GM19239 (cell line): ENCODE data around the gene SLC26A9.

ENCODE experiments used
- DNase-seq: peaks from one replicate; pipeline ENCODE4 v3.0.0; 2011; ENCODE audit warnings: low spot score; ENCODE audit not compliant: insufficient read length
- FAIRE-seq: peaks from 2 replicates; lab custom pipeline; 2011; peaks lifted over from hg19 to GRCh38; lab: Jason Lieb, UNC

SLC26A9 gene

DNA sequence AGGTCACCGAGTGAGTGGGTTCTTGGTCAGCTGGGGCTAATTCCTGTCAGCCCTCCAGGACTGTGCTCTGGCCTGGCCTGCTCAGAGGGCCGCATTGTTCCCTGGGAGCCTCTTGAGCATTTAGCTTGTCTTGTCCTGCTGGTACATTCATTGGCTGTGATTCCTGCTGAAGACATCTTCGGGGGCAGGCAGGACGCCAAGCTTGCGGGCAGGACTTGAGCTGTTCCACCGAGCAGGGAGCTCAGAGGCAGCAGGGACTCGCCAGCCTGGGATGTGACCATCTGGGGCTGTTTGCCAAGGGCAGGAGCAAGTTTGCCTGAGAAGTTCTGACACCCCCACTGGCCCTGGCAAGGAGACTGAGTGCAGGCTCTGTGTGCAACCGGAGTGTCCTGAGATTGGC lies 7.0 kb upstream of the SLC26A9 start:
- FAIRE-seq, result no peak
- DNase-seq, result no peak

GRCh38 chr1:205949753-205950152 lies 6.5 kb upstream of the SLC26A9 start:
- no peak for FAIRE-seq
- DNase-seq, result no peak

DNA sequence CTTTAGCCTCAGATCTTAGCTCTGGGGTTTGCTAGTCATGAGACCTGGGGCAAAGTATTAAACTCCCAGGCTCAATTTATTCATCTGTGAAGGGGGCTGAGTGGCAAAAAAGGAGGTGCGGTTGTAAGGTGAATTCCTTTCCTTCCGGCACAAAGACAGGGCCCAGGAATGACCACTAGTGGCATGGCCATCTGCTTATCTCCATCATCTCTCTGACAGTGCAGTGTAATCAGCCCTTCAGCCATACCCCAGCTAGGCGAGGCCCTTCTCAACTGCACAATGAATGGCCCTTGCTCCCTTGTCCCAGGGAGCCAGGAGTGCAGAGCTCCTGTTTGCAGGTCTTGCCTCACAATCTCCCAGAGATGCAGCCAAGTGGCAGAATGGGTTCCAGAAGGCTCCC lies 5.6 kb upstream of the SLC26A9 start:
- DNase-seq (no peak), FAIRE-seq (no peak)

- FAIRE-seq (no peak), DNase-seq (no peak)
Observed at GRCh38 chr1:205948039-205948438, 4.8 kb upstream of the SLC26A9 start.

DNA sequence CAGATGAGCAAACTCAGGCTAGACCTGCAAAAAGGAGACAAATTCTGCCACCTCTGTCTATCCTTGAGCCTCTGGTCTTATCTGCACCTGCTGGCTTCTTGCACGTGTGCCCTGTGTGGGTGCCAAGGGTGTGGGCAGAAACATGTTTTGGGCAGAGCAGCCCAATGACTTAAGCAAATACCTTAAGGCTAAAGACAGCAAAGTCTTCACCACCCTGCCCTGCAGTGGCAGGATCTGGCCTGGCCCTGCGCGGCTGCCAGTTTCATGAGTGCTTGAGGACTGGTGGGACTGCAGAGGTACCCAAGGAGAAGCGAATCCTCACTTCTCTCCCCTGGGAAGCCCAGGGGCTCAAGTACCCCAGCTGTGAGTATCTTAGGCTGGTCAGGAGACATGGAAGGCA lies 3.8 kb upstream of the SLC26A9 start:
- no peak for DNase-seq
- FAIRE-seq, result no peak

DNA sequence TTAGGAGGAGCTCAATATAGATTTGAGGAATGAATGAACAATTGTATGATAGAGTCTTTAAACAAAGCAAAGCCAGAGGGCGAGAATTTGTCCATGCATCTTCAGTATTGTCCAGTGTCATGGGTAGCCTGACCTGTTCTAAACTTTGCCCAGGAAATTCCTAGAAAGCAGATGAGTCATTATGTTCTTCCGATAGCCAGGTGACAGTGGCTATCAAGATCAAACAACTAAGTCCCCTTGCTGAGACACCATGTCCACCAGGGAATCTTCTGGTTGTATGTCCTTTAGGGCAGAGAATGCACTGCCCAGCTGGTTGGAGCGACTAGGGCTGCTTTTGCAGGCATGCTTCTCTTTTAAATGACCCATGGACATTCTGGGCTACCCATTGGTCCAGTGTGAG lies 1.8 kb upstream of the SLC26A9 start:
- FAIRE-seq (no peak), DNase-seq (no peak)

DNA sequence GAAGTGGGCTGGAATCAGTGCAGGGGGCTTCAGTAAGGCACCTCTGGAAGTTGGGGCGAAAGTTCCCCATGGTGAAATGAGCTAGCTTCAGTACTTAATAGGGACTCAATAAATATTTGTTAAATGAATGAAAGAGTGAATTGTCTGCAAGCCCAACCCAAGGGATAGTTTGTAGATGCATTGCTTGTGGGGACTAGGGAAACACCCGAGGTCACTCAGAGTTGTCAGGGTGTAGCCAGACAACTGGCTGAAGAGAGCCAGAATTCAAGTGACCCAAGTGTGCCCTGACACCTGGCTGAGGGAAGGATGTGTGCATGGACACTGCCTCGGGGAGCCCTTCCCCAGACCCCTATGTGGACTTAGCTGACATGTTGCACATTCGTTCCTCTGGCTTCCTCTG lies 1.3 kb upstream of the SLC26A9 start:
- DNase-seq, result no peak
- no peak for FAIRE-seq

DNA sequence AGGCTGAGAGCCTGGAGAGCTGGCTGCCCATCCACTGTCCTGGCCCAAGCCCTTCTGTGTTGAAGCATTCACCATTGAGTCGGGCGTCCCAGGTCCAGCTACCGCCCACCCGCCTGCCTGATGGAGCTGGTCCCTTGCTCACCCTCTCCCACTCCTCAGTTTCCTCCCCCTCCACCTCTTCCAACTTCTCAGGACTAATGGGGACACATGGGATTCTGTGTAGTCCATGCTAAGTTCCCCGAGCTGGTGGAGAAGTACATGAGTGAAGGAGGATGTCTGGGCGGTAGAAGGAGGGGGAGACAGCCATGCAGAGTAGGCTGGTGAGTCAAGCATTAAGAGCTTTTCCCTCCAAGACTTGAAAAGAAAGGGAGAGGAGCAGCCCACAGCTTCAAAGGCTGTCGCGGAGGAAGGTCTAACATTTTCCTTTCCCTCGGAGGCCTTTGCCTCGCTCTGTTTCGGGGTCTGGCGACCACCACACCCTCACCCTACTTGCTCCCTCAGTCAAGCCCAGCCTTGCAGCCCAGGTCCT lies 561 bp downstream of the SLC26A9 start:
- FAIRE-seq (no peak), DNase-seq (no peak)

DNA sequence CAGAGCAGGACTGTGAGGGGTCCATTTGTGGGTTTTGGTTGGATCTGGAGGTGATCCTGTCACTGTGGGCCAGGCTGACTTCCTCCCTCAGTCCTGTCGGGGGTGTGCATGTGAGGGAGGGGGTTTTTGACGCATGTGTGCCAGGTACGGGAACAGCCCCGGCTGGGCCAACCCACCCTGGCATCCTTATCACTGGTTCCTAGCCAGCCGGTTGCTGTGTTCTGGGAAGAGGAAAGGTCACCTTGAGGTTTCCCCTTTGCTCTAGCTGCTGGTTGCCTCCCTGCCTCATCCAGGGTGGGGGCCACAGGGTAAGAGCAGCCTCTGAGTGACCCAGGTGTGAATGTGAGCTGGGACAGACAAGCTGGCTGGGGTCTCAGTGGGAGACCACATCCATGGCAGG lies 2.5 kb downstream of the SLC26A9 start:
- DNase-seq (no peak), FAIRE-seq (no peak)

DNA sequence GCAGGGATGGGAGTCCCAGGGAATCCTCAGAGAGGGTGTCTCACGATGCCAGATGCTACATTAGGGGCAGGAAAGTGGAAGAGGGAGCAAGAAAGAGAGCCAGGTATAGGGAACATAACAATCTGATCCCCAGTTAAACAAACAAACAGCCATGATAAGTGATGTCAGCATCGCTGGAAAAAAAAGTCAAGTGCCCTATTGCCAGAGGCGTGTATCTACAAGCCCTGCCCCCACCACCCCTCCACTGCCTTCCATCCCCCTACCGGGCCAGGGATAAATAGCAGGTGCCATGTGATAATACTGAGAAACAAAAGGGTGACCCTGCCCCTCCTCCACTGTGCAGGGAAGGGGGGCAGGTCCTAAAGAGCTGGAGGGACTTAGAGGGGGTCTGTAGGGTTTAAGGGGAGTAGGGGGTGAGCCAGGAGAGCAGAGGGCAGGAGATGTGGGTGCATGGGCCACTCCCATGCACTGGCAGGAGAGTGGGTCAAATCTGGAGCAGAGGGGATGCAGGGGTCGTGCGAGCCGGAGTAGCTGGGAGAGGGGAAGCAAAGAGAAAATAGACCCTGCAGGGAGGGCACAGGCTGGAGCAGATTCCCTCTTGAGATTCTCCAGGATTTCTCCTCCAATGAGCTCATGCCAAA lies 3.4 kb downstream of the SLC26A9 start:
- DNase-seq (no peak), FAIRE-seq (no peak)

- FAIRE-seq (no peak), DNase-seq (no peak)
Observed at GRCh38 chr1:205938682-205939081, 4.6 kb downstream of the SLC26A9 start.

DNA sequence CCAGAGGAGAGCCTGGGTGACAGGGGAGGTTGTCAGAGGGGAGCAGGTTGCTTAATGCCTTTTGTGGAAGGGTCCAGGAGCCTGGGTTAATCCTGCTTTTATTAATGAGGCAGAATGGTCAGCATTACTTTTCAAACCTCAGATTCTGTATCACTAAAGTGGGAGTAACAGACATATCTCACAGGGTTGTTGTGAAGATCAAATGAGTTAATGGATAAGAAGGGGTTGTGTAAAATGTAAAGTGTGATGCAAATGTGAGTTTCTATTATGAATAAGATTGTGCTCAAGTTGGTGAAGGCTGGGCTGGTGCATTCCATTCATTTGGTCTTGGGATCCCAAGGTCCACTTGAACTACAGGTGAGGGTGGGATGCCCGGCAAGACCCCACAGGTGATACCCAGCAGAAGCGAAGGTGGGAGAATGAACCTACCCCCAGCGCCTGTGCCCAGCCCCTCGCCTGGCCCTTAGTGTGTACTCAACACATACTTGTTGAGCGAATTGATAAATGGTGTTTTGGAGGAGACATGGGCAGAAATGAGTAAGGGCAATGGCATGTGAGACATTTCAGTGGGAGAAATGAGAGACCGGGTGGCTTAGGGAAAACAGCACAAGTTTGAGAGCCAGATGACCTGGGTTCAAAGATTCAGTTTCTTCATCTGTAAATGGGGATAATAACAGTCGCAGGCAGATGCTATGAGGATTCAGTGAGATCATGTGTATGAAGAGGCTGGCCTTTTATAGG lies 6.2 kb downstream of the SLC26A9 start:
- FAIRE-seq (no peak), DNase-seq (no peak)

DNA sequence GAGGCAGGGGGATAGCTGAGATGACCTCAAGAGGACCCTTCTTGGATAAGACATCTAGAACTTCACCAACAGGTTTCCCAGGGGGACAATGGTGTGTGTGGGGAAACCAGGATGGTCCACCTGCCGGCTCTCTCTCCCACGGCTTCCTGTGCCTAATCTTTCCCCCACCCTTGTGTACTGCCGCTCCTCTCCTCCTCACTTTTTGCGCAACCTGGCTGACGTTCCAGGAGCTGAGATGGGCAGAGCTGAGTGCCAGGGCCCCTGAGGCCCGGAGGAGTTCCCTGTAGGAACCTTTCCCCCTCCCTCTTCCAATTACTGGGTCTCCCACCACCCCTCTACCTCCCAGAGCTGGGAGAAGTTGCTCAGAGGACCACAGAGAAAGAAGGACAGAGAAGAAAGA lies 6.9 kb downstream of the SLC26A9 start:
- FAIRE-seq (no peak), DNase-seq (no peak)

- no peak for DNase-seq
- no peak for FAIRE-seq
Observed at GRCh38 chr1:205935869-205936268, 7.4 kb downstream of the SLC26A9 start.

- FAIRE-seq, result no peak
- no peak for DNase-seq
Observed at GRCh38 chr1:205934788-205935187, 8.5 kb downstream of the SLC26A9 start.

- FAIRE-seq, result no peak
- no peak for DNase-seq
Observed at GRCh38 chr1:205933671-205934618, 9.3 kb downstream of the SLC26A9 start.

- FAIRE-seq, result no peak
Observed at GRCh38 chr1:205932776-205933175, 10.5 kb downstream of the SLC26A9 start.

GRCh38 chr1:205930799-205931281 lies 12.4 kb downstream of the SLC26A9 start:
- DNase-seq (no peak), FAIRE-seq (no peak)

More at GRCh38 chr1:205932776-205933175, 10.5 kb downstream of the SLC26A9 start:
- no peak for DNase-seq

GRCh38 chr1:205930195-205930577 lies 13.1 kb downstream of the SLC26A9 start:
- FAIRE-seq, result no peak
- DNase-seq, result no peak

- FAIRE-seq, result no peak
- no peak for DNase-seq
Observed at GRCh38 chr1:205929496-205930194, 13.6 kb downstream of the SLC26A9 start.
